PC-3 (cell line): Measurements from ENCODE around the gene NOL4L. TPM values are rescaled to one million over a fixed set of nuclear protein-coding genes. Genes with fewer than 3 reads are reported as not detected.

Experiments used
- ATAC-seq: fragments of 200-7000 bp; cut with Tn5 transposase; 2 replicates; pipeline ENCODE4 v1.9.1; 2020; ENCODE audit warnings: mild to moderate bottlenecking, moderate library complexity
- BruUV-seq: library from RNA; stranded (reverse); fragments of 400-500 nt; replicated peaks from 2 replicates; lab custom pipeline; 2021; lab: Mats Ljungman, UMichigan
- CTCF ChIA-PET: fragments of 300-600 bp; sonication (Branson Sonifier 250); formaldehyde crosslinking; loops from one replicate; lab custom pipeline; 2022; ENCODE audit warnings: antibody characterized with exemption; lab: Charles Lee
- POLR2A ChIA-PET: fragments of 300-600 bp; sonication (Branson Sonifier 250); formaldehyde crosslinking; loops from one replicate; lab custom pipeline; 2022; ENCODE audit warnings: antibody characterized with exemption; ENCODE audit not compliant: unreplicated experiment; lab: Charles Lee
- DNase-seq: peaks from one replicate; pipeline ENCODE4 v3.0.0-alpha.2; 2015
- H2AFZ ChIP-seq: fragments of 300-600 bp; sonication (generic); 2 replicates; pipeline ENCODE4 v1.6.0; 2016; ENCODE audit warnings: antibody characterized with exemption, low read length
- H3F3A ChIP-seq: fragments of 300-600 bp; sonication (generic); one replicate; pipeline ENCODE4 v1.6.0; 2017; ENCODE audit warnings: antibody characterized with exemption, low read length, control low read depth, mild to moderate bottlenecking; ENCODE audit not compliant: unreplicated experiment
- H3K27ac ChIP-seq: fragments of 300-600 bp; sonication (generic); 2 replicates; pipeline ENCODE4 v1.5.1; 2016; ENCODE audit warnings: mild to moderate bottlenecking, low read length
- H3K27me3 ChIP-seq: fragments of 300-600 bp; sonication (generic); 2 replicates; pipeline ENCODE4 v1.6.1; 2016; ENCODE audit warnings: low read length, mixed read lengths
- H3K36me3 ChIP-seq: fragments of 300-600 bp; sonication (generic); 2 replicates; pipeline ENCODE4 v1.6.1; 2016; ENCODE audit warnings: low read depth, mixed run types, low read length, mixed read lengths
- H3K4me1 ChIP-seq: fragments of 300-600 bp; sonication (generic); 2 replicates; pipeline ENCODE4 v1.5.1; 2016; ENCODE audit warnings: low read length; ENCODE audit not compliant: insufficient read depth
- H3K4me2 ChIP-seq: fragments of 300-600 bp; sonication (generic); 2 replicates; pipeline ENCODE4 v1.6.0; 2016; ENCODE audit warnings: low read length
- H3K4me3 ChIP-seq: fragments of 300-600 bp; sonication (generic); 2 replicates; pipeline ENCODE4 v1.5.1; 2016; ENCODE audit warnings: mild to moderate bottlenecking, low read length, mixed read lengths
- H3K79me2 ChIP-seq: fragments of 300-600 bp; sonication (generic); 2 replicates; pipeline ENCODE4 v1.6.1; 2017; ENCODE audit warnings: low read length, mixed read lengths
- H3K9ac ChIP-seq: fragments of 300-600 bp; sonication (generic); 2 replicates; pipeline ENCODE4 v1.6.0; 2016; ENCODE audit warnings: mild to moderate bottlenecking, low read length
- H3K9me2 ChIP-seq: fragments of 300-600 bp; sonication (generic); replicated peaks from 2 replicates; pipeline ENCODE4 v1.6.1; 2016; ENCODE audit warnings: mixed run types, low read length, mixed read lengths
- H3K9me3 ChIP-seq: fragments of 300-600 bp; sonication (generic); 2 replicates; pipeline ENCODE4 v1.6.1; 2016; ENCODE audit warnings: low read length, mixed read lengths
- H4K20me1 ChIP-seq: fragments of 300-600 bp; sonication (generic); 2 replicates; pipeline ENCODE4 v1.6.1; 2016; ENCODE audit warnings: low read length, mixed read lengths
- EZH2 ChIP-seq: fragments of 300-600 bp; sonication (generic); IDR thresholded peaks from one replicate; pipeline ENCODE4 v1.6.1; 2017; ENCODE audit warnings: antibody characterized with exemption, mild to moderate bottlenecking, low read length; ENCODE audit not compliant: unreplicated experiment
- EZH2phosphoT487 ChIP-seq: fragments of 300-600 bp; sonication (generic); IDR thresholded peaks from 2 replicates; pipeline ENCODE4 v1.6.1; 2018; ENCODE audit warnings: mild to moderate bottlenecking, antibody characterized with exemption, low read length, borderline replicate concordance
- intact Hi-C: fragments of 100-400 bp; cut with micrococcal nuclease; formaldehyde crosslinking; loops from 2 replicates; pipeline ENCODE4 v1.9.0; 2023
- total RNA-seq: library from RNA; depleted of rRNA; stranded (reverse); fragments of >200 nt; gene quantifications from 2 replicates; pipeline ENCODE4 v1.2.3, GENCODE V29; 2014
- TF ChIP-seq, protein P1 (sequence below): fragments of 300-600 bp; sonication (generic); conservative IDR thresholded peaks from 2 replicates; pipeline ENCODE4 v1.5.1; 2017; ENCODE audit warnings: antibody characterized with exemption, low read depth, mild to moderate bottlenecking, low read length

Gene NOL4L
- total RNA-seq, 1 experiment from 2014 or later = 7.3 TPM

DNA sequence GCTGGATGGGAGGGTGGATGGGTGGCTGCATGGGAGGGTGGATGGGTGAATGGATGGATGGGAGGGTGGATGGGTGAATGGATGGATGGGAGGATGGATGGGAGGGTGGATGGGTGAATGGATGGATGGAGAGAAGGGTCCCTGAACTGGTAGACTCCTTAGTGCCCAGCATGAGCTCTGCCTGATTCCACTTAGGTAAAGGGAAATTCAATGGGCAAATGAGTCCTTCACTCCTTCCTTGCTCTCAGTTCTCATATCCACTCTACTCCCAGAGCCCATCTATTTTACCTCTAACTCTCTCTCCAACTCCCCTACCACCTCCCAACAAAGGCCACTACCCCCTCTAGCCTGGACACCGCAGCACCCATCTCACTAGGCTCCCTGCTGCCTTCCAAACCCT lies 29.2 kb upstream of the NOL4L start:
- H3K79me2 ChIP-seq = no peaks in the 10 kb centered on the region
- no peak overlapping the region for H3K27ac ChIP-seq
- H3K9me3 ChIP-seq = no peaks in the 10 kb centered on the region
- H3K9me2 ChIP-seq = no peaks in the 10 kb centered on the region
- H4K20me1 ChIP-seq = no peaks in the 10 kb centered on the region
- H3F3A ChIP-seq = no peaks in the 10 kb centered on the region
- H3K4me3 ChIP-seq = no peak overlapping the region
- intact Hi-C loops = no loop called here
- H2AFZ ChIP-seq = no peak overlapping the region
- BruUV-seq = no TSS peak
- DNase-seq = no peak
- ChIA-PET POLR2A (interaction anchor here (0.6 kb wide), 1 partner anchor 953 kb away, joined by 3 read pairs; no protein-coding TSS in a partner anchor), CTCF (no interaction called here)
- H3K4me1 ChIP-seq = no peaks in the 10 kb centered on the region
- no peak for TF ChIP-seq EZH2phosphoT487
- TF ChIP-seq, protein P1, sequence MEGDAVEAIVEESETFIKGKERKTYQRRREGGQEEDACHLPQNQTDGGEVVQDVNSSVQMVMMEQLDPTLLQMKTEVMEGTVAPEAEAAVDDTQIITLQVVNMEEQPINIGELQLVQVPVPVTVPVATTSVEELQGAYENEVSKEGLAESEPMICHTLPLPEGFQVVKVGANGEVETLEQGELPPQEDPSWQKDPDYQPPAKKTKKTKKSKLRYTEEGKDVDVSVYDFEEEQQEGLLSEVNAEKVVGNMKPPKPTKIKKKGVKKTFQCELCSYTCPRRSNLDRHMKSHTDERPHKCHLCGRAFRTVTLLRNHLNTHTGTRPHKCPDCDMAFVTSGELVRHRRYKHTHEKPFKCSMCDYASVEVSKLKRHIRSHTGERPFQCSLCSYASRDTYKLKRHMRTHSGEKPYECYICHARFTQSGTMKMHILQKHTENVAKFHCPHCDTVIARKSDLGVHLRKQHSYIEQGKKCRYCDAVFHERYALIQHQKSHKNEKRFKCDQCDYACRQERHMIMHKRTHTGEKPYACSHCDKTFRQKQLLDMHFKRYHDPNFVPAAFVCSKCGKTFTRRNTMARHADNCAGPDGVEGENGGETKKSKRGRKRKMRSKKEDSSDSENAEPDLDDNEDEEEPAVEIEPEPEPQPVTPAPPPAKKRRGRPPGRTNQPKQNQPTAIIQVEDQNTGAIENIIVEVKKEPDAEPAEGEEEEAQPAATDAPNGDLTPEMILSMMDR = no peak
- TF ChIP-seq EZH2 = no peak
- no peak for ATAC-seq
- no peak overlapping the region for H3K4me2 ChIP-seq
- H3K27me3 ChIP-seq = no peaks in the 10 kb centered on the region
- no peak overlapping the region for H3K9ac ChIP-seq
- no peaks in the 10 kb centered on the region for H3K36me3 ChIP-seq

DNA sequence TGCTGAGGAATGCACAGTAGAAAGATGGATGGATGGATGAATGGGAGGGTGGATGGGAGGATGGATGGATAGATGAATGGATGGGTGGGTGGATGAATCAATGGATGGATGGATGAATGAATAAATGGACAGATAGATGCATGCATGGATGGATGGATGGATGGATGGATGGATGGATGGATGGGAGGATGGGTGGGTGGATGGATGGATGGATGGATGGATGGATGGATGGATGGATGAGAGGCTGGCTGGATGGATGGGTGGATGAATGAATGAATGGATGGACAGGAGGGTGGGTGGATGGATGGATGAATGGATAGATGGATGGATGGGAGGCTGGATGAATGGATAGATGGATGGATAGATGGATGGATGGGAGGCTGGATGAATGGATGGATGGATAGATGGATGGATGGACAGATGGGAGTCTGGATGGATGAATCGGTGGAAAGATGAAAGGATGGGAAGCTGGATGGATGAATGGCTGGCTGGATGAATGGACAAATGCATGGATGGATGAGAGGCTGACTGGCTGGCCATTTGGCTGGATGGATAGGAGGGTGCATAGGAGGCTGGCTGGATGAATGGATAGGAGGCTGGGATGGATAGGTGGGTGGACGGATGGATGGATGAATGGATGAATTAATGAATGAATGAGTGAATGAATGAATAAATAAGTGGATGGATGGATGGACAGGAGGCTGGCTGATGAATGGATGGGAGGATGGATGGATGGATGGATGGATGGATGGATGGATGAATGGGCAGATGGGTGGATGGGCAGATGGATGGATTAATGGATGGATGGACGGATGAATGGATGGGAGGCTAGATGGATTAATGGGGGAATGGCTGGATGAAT lies 28.3 kb upstream of the NOL4L start:
- no peak overlapping the region for H3K9ac ChIP-seq
- no TSS peak for BruUV-seq
- no peak overlapping the region for H3K4me3 ChIP-seq
- ChIA-PET POLR2A (no interaction called here), CTCF (no interaction called here)
- no peaks in the 10 kb centered on the region for H3F3A ChIP-seq
- no peaks in the 10 kb centered on the region for H3K4me1 ChIP-seq
- H3K4me2 ChIP-seq = no peak overlapping the region
- TF ChIP-seq EZH2phosphoT487 = no peak
- TF ChIP-seq, protein P1 = no peak
- no peak for TF ChIP-seq EZH2
- intact Hi-C loops = no loop called here
- H3K27me3 ChIP-seq = no peaks in the 10 kb centered on the region
- H3K9me2 ChIP-seq = no peaks in the 10 kb centered on the region
- no peak overlapping the region for H2AFZ ChIP-seq
- ATAC-seq = no peak
- H4K20me1 ChIP-seq = no peaks in the 10 kb centered on the region
- no peaks in the 10 kb centered on the region for H3K36me3 ChIP-seq
- no peaks in the 10 kb centered on the region for H3K79me2 ChIP-seq
- no peak for DNase-seq
- no peak overlapping the region for H3K27ac ChIP-seq
- no peaks in the 10 kb centered on the region for H3K9me3 ChIP-seq
